Suprapubic skin (tissue), 4 donors: ENCODE data around the gene FKBP5.

Experiments
- CTCF ChIP-seq, 2 donors: fragments of 200-600 bp in 1 of 2; fragments of 450-650 bp in 1 of 2; sonication (generic) in 1 of 2; IDR thresholded peaks; one replicate each; pipeline ENCODE4 v1.5.1; 2016 to 2019; ENCODE audit warnings: antibody characterized with exemption in 2 of 2, mild to moderate bottlenecking in 1 of 2, moderate library complexity in 1 of 2
- POLR2A ChIP-seq, 2 donors: fragments of 450-650 bp; IDR thresholded peaks; one replicate each; pipeline ENCODE4 v1.6.1; 2017; ENCODE audit warnings: antibody characterized with exemption in 2 of 2, mild to moderate bottlenecking in 2 of 2, moderate library complexity in 2 of 2
- POLR2AphosphoS5 ChIP-seq, 3 donors: sonication (generic); formaldehyde crosslinking; IDR thresholded peaks; one replicate each; pipeline ENCODE4 v1.6.1; 2017; ENCODE audit warnings: antibody characterized with exemption in 3 of 3

GRCh38 chr6:35622283-35622682 is 66.4 kb downstream of the FKBP5 start:
- TF ChIP-seq CTCF (IDR thresholded peaks at IDR 0.05) (no peak), POLR2AphosphoS5 (IDR thresholded peaks at IDR 0.05) (no peak), POLR2A (IDR thresholded peaks at IDR 0.05) (no peak)
